WI38 (cell line): ENCODE results near the gene MTNR1A.

ENCODE experiments used
- H3K4me3 ChIP-seq: 2 replicates; pipeline ENCODE4 v1.5.1; 2011; ENCODE audit warnings: low read depth, mild to moderate bottlenecking, control low read depth, low read length
- CTCF ChIP-seq: IDR thresholded peaks from 2 replicates; pipeline ENCODE4 v1.5.1; 2012; ENCODE audit warnings: low read depth, mild to moderate bottlenecking, control low read depth, low read length

MTNR1A gene

DNA sequence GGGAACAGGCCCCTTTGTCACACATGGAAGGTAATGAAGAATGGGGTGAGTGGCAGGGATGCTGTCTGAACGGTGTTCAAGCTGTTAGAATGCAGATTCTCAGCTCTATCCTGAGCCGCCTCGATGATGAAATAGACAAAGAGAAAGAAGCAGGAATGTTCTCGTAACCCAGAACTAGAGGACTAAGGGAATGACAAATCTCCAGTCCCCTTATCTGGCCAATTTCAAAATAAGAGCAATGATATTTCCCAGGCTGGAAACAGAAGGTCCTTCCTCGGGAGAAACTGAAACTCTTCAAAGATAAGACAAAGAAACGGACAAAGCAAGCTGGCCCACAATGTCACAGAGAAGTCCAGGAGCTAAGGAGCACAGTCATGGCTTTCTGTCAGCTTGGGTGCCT is 29.5 kb upstream of the MTNR1A start:
- TF ChIP-seq CTCF = no peak
- H3K4me3 ChIP-seq = no peak overlapping the region

DNA sequence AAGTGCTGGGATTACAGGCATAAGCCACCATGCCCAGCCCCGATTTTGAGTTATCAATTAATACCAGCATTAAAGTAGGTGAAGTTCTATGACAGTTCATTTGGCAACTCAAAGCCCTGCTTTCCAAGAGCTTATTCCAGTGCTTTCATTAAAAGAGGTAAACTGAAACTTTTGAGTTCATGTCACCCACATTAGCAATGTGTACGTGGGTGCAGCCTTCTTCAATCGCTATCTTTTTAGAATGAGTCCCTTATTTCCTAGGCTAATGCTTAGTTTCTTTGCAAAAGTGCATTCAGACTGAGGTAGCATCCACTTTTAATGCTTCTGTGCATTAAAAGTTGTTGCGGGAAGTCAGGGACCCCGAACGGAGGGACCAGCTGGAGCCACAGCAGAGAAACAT is 26.1 kb upstream of the MTNR1A start:
- no peak for TF ChIP-seq CTCF
- H3K4me3 ChIP-seq = no peak overlapping the region

DNA sequence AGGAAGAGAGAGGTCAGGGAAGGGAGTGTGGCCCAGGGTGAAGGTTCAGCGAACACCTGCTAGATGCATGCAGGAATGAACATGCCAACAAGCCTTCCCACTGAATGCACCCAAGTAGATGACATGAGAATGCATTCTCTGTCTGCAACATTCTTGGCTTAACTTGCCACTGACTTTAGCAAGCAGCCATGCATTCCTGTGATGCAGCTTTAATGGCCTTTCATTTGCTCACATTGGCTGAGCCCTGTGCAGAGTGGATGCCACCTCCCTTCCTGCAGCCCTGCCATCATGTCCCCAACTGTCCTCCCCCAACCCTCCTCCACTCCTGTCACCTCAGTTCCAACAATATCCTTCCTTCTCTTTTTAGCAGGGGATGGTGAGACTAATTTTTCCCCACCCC is 25.3 kb upstream of the MTNR1A start:
- no peak for TF ChIP-seq CTCF
- H3K4me3 ChIP-seq = no peak overlapping the region

GRCh38 chr4:186570193-186570996 is 15.0 kb upstream of the MTNR1A start:
- peak overlapping the region; percentile 38 for H3K4me3 ChIP-seq
- TF ChIP-seq CTCF = no peak

GRCh38 chr4:186569533-186570192 is 14.3 kb upstream of the MTNR1A start:
- TF ChIP-seq CTCF = no peak
- H3K4me3 ChIP-seq = peak overlapping the region; percentile 38

DNA sequence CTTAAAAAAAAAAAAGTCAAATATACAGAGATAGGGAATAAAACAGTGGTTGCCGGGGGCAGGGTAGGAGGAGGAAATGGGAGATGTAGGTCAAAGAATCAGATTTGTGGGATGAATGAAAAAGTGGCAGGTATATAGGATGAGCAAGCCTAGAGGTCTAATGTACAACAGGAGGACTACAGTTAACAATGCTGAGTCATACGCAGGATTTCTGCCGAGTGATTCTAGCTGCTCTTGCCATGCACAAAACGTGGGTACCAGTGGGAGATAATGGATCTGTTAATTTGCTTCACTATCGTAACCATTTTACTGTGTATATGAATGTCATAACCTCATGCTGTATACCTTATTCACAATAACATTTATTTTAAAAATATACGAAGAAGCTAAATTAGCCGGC is 10.7 kb upstream of the MTNR1A start:
- no peak overlapping the region for H3K4me3 ChIP-seq
- no peak for TF ChIP-seq CTCF

GRCh38 chr4:186563761-186564160 is 8.4 kb upstream of the MTNR1A start:
- H3K4me3 ChIP-seq = no peak overlapping the region
- TF ChIP-seq CTCF = no peak
